GM12801 (cell line): Measurements from ENCODE around the gene MSI2.

ENCODE experiments used
- TF ChIP-seq, protein P1 (sequence below): IDR thresholded peaks from one replicate; pipeline ENCODE4 v1.5.1; 2011; ENCODE audit warnings: control low read depth; ENCODE audit not compliant: insufficient read length; ENCODE audit errors: extremely low read depth

Gene MSI2

DNA sequence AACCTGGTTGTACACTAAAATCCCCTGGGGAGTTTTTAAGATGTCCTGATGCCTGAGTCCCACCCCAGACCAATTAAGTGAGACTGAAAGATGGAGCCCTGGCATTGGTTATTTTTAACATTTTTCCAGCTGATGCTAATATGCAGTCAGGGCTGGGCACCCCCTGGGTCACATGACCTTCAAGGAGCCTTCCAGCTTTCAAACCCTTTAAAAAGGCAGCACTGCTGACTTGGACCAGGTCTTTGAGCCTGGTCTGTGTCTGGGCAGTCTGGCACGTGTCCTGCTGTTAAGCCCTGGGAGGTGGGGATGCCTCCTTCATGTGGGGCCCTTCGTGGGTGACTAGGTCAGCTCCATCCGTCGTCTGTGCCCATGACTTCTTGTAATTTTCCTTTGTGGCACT, 286.2 kb downstream of the MSI2 start:
- TF ChIP-seq, protein P1, sequence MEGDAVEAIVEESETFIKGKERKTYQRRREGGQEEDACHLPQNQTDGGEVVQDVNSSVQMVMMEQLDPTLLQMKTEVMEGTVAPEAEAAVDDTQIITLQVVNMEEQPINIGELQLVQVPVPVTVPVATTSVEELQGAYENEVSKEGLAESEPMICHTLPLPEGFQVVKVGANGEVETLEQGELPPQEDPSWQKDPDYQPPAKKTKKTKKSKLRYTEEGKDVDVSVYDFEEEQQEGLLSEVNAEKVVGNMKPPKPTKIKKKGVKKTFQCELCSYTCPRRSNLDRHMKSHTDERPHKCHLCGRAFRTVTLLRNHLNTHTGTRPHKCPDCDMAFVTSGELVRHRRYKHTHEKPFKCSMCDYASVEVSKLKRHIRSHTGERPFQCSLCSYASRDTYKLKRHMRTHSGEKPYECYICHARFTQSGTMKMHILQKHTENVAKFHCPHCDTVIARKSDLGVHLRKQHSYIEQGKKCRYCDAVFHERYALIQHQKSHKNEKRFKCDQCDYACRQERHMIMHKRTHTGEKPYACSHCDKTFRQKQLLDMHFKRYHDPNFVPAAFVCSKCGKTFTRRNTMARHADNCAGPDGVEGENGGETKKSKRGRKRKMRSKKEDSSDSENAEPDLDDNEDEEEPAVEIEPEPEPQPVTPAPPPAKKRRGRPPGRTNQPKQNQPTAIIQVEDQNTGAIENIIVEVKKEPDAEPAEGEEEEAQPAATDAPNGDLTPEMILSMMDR, result no peak

DNA sequence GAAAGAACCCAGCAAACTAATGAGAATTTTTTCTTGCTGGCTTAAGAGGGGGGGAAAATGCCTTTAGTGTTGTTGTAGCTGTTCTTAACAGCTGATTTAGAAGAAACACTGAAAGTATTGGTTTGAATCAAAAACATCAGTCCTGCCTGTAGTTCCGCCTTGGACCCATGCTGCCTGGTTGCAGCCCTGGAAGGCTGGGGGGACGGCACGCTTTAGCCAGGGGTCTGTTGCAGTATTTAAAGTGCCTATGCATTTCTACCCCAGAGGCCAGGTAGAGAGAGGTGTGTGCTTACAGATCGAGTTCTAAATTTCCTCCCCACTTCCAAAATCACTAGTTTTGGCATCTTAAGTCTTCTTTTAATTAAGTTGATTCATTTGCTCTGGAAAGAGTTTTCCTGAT, 286.9 kb downstream of the MSI2 start:
- TF ChIP-seq, protein P1, result no peak

DNA sequence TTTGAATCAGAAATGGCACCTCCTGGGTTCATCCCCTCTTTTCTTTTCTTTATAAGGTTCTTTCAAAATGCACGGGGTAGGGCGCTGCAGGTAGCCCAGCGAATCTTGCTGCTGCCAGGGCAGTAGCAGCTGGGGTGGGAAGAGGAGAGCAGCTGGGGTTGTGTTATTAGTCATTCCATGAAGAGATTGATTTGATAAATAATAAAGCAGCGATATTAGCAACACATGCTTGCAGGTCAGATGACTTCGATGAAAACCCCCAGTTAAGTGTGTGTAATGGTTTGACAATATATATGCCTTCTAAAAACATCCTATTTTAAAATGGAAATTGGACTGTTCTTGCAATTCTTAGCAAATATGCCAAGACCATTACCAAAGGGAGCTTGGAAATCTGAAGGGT, 288.1 kb downstream of the MSI2 start:
- TF ChIP-seq, protein P1, result no peak

DNA sequence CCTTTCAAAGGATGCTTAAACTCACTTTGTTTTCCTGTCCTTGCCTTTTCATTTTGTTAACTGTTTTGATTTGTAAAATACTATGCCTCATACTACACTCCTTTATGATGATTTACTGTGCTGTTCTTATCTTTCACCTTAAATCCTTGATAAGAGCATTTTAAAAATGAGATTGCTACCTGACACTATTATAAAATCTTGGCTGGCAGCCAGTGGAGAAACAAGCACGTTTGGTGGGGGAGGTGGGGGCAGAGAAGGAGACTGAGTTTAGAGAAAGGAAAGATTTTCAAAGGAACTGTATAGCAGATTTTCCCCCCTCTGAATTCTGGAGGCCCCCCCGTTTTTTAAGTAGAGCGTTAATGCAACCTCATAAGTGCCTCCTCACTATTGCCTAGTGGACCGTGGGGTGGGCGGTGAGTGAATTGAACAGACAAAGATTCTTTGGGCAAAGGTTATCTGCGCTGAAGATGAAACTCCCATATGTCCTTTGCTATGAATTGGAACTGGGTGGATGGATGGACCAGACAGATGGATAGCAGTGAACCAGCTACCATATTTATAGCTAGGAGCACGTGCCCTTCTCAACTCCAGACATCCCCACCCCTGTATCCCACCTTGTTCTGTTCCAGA, 288.6 kb downstream of the MSI2 start:
- TF ChIP-seq, protein P1, result no peak

DNA sequence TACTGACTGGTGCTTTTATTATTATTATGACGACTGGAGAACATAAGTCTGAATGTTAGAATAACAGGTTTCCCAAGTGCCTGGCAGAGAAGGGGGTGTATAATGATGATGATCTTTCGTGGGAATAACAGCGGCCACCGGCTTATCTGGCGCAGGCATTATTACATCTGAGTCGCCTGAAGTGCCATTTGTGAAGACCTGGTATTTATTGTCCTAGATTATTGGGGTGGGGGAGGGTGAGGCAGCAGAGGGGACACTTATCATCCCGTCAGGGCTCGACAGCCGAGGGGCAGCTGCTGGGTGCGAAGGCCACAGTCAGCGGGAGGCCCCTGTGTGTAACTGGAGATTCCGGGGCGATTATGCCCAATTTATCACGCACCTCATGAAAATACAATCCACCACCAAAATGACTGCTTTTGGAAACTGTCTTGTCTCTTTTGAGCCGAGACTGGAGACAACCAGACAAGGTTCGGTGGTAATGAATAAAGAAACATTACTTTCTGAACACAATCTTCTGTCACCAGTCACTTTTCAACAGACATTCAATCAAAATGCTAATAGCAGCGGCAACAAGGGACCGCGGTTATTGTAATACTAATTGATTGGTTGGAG, 289.5 kb downstream of the MSI2 start:
- TF ChIP-seq, protein P1, result no peak

DNA sequence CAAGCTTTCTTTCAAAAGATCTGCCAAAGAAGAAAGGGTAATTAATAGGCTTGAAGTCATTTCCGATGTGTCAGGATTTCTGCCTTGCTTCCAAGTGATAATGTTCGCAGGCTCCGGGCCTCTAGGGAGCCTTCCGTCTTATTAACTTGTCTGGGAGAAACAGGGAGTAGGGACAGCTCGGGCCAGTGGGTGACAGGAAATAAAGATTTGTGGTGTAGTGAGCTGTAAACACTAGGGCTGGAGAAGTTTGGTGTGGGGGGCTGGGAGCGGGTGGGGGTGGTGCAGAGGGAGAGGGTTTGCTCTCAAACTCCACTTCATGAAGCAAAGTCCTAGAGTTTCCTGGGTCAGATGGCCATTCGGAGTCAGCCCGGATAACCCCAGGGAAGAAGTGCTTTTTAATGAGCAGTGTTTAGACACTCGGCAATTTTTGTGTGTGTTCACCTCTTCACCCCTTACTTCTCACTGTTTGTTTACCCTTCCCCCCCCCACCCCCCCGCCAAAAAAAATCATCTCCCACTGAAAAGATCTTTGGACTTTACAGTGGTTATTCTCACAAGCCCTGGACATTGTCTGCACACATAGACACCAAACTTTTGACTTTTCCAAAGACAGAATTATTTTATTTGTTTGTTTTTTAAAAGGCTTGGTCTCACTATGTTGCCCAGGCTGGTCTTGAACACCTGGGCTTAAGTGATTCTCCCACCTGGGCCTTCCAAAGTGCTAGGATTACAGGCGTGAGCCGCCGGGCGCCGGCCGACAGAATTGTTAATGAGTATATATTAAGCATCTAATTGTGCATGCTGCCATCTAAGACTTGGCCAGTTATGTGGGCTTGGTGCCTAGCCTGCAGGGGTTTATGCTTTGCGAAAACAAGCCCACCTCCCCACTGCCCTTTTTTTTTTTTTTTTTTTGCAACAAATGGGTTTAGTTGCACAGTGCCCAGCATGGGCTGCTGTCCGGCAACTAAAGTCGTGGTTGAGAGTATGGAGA, 292.4 kb downstream of the MSI2 start:
- TF ChIP-seq, protein P1, result no peak

DNA sequence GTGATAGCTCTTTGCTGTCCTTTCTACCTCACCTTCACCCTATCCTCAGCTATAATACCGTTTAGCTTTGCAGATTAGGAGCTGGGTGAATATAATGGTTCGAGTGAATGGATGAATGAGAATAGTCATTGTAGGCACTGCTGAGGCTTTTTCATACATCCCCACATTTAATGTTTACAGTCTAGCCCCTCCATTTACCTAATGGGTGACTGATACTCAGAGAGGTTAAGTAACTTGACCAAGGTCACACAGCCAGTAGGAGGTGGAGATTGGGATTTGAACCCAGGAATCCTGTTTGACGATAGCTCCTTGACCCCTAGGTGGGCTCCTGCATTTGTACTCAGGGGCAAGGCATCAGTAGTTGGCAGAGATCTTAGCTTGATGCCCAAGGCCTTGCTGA, 293.1 kb downstream of the MSI2 start:
- TF ChIP-seq, protein P1, result no peak
